A673 (cell line): ENCODE data around the gene ACOXL. TPM values are rescaled to one million over a fixed set of nuclear protein-coding genes. Genes with fewer than 3 reads are reported as not detected.

Experiments
- BruUV-seq: library from RNA; stranded (reverse); fragments of 400-500 nt; replicated peaks from 2 replicates; lab custom pipeline; 2021; lab: Mats Ljungman, UMichigan
- CTCF ChIA-PET: fragments of 300-600 bp; sonication (Branson Sonifier 250); formaldehyde crosslinking; loops from one replicate; lab custom pipeline; 2022; ENCODE audit warnings: antibody characterized with exemption; lab: Charles Lee
- POLR2A ChIA-PET: fragments of 300-600 bp; sonication (Branson Sonifier 250); formaldehyde crosslinking; loops from one replicate; lab custom pipeline; 2022; ENCODE audit warnings: antibody characterized with exemption; ENCODE audit not compliant: low non-redundant PET; lab: Charles Lee
- DNase-seq: peaks from one replicate; pipeline ENCODE4 v3.0.0-alpha.2; 2015; ENCODE audit warnings: low spot score
- H3K27ac ChIP-seq: fragments of 200-600 bp; sonication (generic); 2 replicates; pipeline ENCODE4 v1.5.1; 2016; ENCODE audit warnings: mixed run types, low read depth, mild to moderate bottlenecking, mixed read lengths, antibody characterized with exemption, low read length; ENCODE audit not compliant: poor library complexity, severe bottlenecking
- H3K27me3 ChIP-seq: fragments of 200-600 bp; sonication (generic); replicated peaks from 2 replicates; pipeline ENCODE4 v1.6.1; 2017; ENCODE audit warnings: mixed run types, low read depth, mild to moderate bottlenecking, mixed read lengths, antibody characterized with exemption, low read length; ENCODE audit not compliant: insufficient read depth, poor library complexity
- H3K36me3 ChIP-seq: fragments of 200-600 bp; sonication (generic); 2 replicates; pipeline ENCODE4 v1.6.1; 2016; ENCODE audit warnings: mixed run types, mild to moderate bottlenecking, mixed read lengths, antibody characterized with exemption, low read length; ENCODE audit not compliant: insufficient read depth, poor library complexity, severe bottlenecking
- H3K4me1 ChIP-seq: fragments of 200-600 bp; sonication (generic); 2 replicates; pipeline ENCODE4 v1.6.1; 2017; ENCODE audit warnings: mixed run types, mild to moderate bottlenecking, mixed read lengths, antibody characterized with exemption, low read length; ENCODE audit not compliant: insufficient read depth, poor library complexity, severe bottlenecking
- H3K4me3 ChIP-seq: fragments of 200-600 bp; sonication (generic); 2 replicates; pipeline ENCODE4 v1.5.1; 2016; ENCODE audit warnings: low read depth, mixed run types, mild to moderate bottlenecking, mixed read lengths, low read length; ENCODE audit not compliant: poor library complexity, severe bottlenecking
- H3K9me3 ChIP-seq: fragments of 200-600 bp; sonication (generic); 2 replicates; pipeline ENCODE4 v1.6.1; 2016; ENCODE audit warnings: mixed run types, low read depth, mild to moderate bottlenecking, mixed read lengths, antibody characterized with exemption, low read length; ENCODE audit not compliant: poor library complexity, severe bottlenecking
- CTCF ChIP-seq: fragments of 300-800, 200-600 bp; sonication (generic); conservative IDR thresholded peaks from 2 replicates; pipeline ENCODE4 v1.5.1; 2017; ENCODE audit warnings: low read depth, mild to moderate bottlenecking, antibody characterized with exemption, low read length, moderate library complexity, mixed read lengths
- EZH2 ChIP-seq: fragments of 200-600 bp; sonication (generic); IDR thresholded peaks from 2 replicates; pipeline ENCODE4 v1.6.1; 2017; ENCODE audit warnings: borderline replicate concordance, low read depth, mild to moderate bottlenecking, mixed read lengths, antibody characterized with exemption, low read length; ENCODE audit not compliant: poor library complexity, severe bottlenecking
- intact Hi-C: fragments of 100-400 bp; cut with micrococcal nuclease; formaldehyde crosslinking; loops from one replicate; pipeline ENCODE4 v1.10.0; 2022; ENCODE audit not compliant: unreplicated experiment
- total RNA-seq: library from RNA; stranded (reverse); gene quantifications from 2 replicates; pipeline ENCODE4 v1.2.3, GENCODE V29; 2021

Gene ACOXL
- total RNA-seq, 1 experiment from 2014 or later, result not detected

GRCh38 chr2:110877031-110877827, 144.9 kb downstream of the ACOXL start:
- H3K27ac ChIP-seq, result no peak overlapping the region
- no peak overlapping the region for H3K4me3 ChIP-seq
- no peaks in the 10 kb centered on the region for H3K9me3 ChIP-seq
- intact Hi-C loops, result no loop called here
- peaks cover 5% of the 10 kb centered on the region for H3K27me3 ChIP-seq
- no peaks in the 10 kb centered on the region for H3K36me3 ChIP-seq
- BruUV-seq, result no TSS peak
- CTCF ChIA-PET, result interaction anchor here (0.6 kb wide), 1 partner anchor 9 kb away, joined by 7 read pairs; no protein-coding TSS in a partner anchor
- no peak for TF ChIP-seq EZH2
- TF ChIP-seq CTCF, result no peak
- H3K4me1 ChIP-seq, result no peaks in the 10 kb centered on the region
- DNase-seq, result no peak
- POLR2A ChIA-PET, result no interaction called here

GRCh38 chr2:110878150-110878549, 145.8 kb downstream of the ACOXL start:
- no peak overlapping the region for H3K4me3 ChIP-seq
- H3K27ac ChIP-seq, result no peak overlapping the region
- no peaks in the 10 kb centered on the region for H3K9me3 ChIP-seq
- no peaks in the 10 kb centered on the region for H3K36me3 ChIP-seq
- ChIA-PET CTCF (no interaction called here), POLR2A (no interaction called here)
- TF ChIP-seq CTCF (no peak), EZH2 (no peak)
- no peak for DNase-seq
- no TSS peak for BruUV-seq
- H3K4me1 ChIP-seq, result no peaks in the 10 kb centered on the region
- peaks cover 5% of the 10 kb centered on the region for H3K27me3 ChIP-seq
- intact Hi-C loops, result no loop called here

GRCh38 chr2:110881908-110882307, 149.5 kb downstream of the ACOXL start:
- ChIA-PET CTCF (no interaction called here), POLR2A (no interaction called here)
- Histone ChIP-seq H3K9me3 (no peaks in the 10 kb centered on the region), H3K36me3 (no peaks in the 10 kb centered on the region), H3K4me3 (no peak overlapping the region), H3K27ac (no peak overlapping the region), H3K4me1 (no peaks in the 10 kb centered on the region), H3K27me3 (peaks cover 8% of the 10 kb centered on the region)
- intact Hi-C loops, result no loop called here
- no TSS peak for BruUV-seq
- DNase-seq, result no peak
- TF ChIP-seq CTCF (no peak), EZH2 (no peak)
